K562 (cell line): Measurements from ENCODE around the gene ACAP2. TPM values are rescaled to one million over a fixed set of nuclear protein-coding genes. Genes with fewer than 3 reads are reported as not detected.

Source experiments
- ATAC-seq: fragments of 200-7000 bp; cut with Tn5 transposase; 3 replicates; pipeline ENCODE4 v1.9.1; 2020; ENCODE audit warnings: moderate library complexity
- BruUV-seq: library from RNA; stranded (reverse); fragments of 400-500 nt; replicated peaks from 2 replicates; lab custom pipeline; 2021; lab: Mats Ljungman, UMichigan
- CTCF ChIA-PET: fragments of 300-600 bp; formaldehyde crosslinking; extraction: SDS; loops from one replicate; lab custom pipeline; 2021; ENCODE audit warnings: low intra/inter-chr PET ratio; lab: Yijun Ruan, JAX
- POLR2A ChIA-PET: fragments of 300-600, 350-650 bp; sonication (Branson Sonifier 250); formaldehyde crosslinking; extraction: SDS; loops from one replicate; lab custom pipeline; 2021; ENCODE audit warnings: antibody characterized with exemption, inconsistent platforms; lab: Yijun Ruan, JAX
- DNase-seq, 4 experiments: peaks; one replicate each; pipeline versions ENCODE4 v3.0.0 to v3.0.0-alpha.2; 2011 to 2018; ENCODE audit warnings: low spot score in 3 of 4, mixed read lengths in 3 of 4; ENCODE audit errors: extremely low read depth in 1 of 4
- FAIRE-seq: peaks from 2 replicates; lab custom pipeline; 2011; peaks lifted over from hg19 to GRCh38; lab: Jason Lieb, UNC
- H2AFZ ChIP-seq: 2 replicates; pipeline ENCODE4 v1.6.0; 2011; ENCODE audit warnings: low read depth, low read length, control low read depth, inconsistent platforms
- H3K27ac ChIP-seq: fragments of 200-600 bp; 3 replicates; pipeline ENCODE4 v1.8.0; 2011; ENCODE audit warnings: low read depth, mild to moderate bottlenecking, control low read depth, inconsistent platforms, low read length, moderate library complexity, mixed read lengths; ENCODE audit errors: extremely low read depth
- H3K27me3 ChIP-seq, 2 experiments: fragments of 300-600 bp in 1 of 2; 2 replicates in 1 of 2; 3 replicates in 1 of 2; pipeline versions ENCODE4 v1.6.0 to v1.8.0; 2011; ENCODE audit warnings: inconsistent platforms in 2 of 2, low read length in 2 of 2, mild to moderate bottlenecking in 1 of 2, mixed read lengths in 1 of 2, moderate library complexity in 1 of 2; ENCODE audit not compliant: control insufficient read depth in 2 of 2, insufficient read depth in 2 of 2
- H3K36me3 ChIP-seq: fragments of 300-600 bp; 3 replicates; pipeline ENCODE4 v1.8.0; 2011; ENCODE audit warnings: mild to moderate bottlenecking, low read length, inconsistent platforms; ENCODE audit not compliant: control insufficient read depth, insufficient read depth
- H3K4me1 ChIP-seq, 2 experiments: fragments of 200-600 bp in 1 of 2; replicated peaks in 1 of 2; 2 replicates in 1 of 2; 3 replicates in 1 of 2; pipeline versions ENCODE4 v1.5.1 to v1.8.0; 2011; ENCODE audit warnings: inconsistent platforms in 2 of 2, low read length in 2 of 2, mild to moderate bottlenecking in 1 of 2, mixed read lengths in 1 of 2, moderate library complexity in 1 of 2; ENCODE audit not compliant: control insufficient read depth in 2 of 2, insufficient read depth in 2 of 2
- H3K4me2 ChIP-seq: 2 replicates; pipeline ENCODE4 v1.6.1; 2011; ENCODE audit warnings: low read length, control low read depth, inconsistent platforms, mixed read lengths; ENCODE audit not compliant: insufficient read depth
- H3K4me3 ChIP-seq: fragments of 200-600 bp; sonication (generic), shearing (Covaris generic); 2 replicates; pipeline ENCODE4 v1.5.1; 2016; ENCODE audit warnings: control low read depth, inconsistent platforms
- H3K79me2 ChIP-seq: fragments of 200-600 bp; 3 replicates; pipeline ENCODE4 v1.8.0; 2011; ENCODE audit warnings: low read length, inconsistent platforms; ENCODE audit not compliant: control insufficient read depth, insufficient read depth
- H3K9ac ChIP-seq, 2 experiments: 2 replicates each; pipeline versions ENCODE4 v1.6.0 to v1.6.1; 2011; ENCODE audit warnings: low read depth in 2 of 2, low read length in 2 of 2, control low read depth in 1 of 2, inconsistent platforms in 1 of 2, mild to moderate bottlenecking in 1 of 2, mixed read lengths in 1 of 2; ENCODE audit not compliant: insufficient read depth in 1 of 2
- H3K9me1 ChIP-seq: one replicate; pipeline ENCODE4 v1.6.0; 2011; ENCODE audit warnings: inconsistent platforms, mild to moderate bottlenecking, low read length, moderate library complexity; ENCODE audit not compliant: control insufficient read depth, insufficient read depth
- H3K9me3 ChIP-seq: replicated peaks from 2 replicates; pipeline ENCODE4 v1.5.1; 2011; ENCODE audit warnings: low read depth, low read length, inconsistent platforms; ENCODE audit not compliant: control insufficient read depth, insufficient read depth
- H4K20me1 ChIP-seq: replicated peaks from 2 replicates; pipeline ENCODE4 v1.6.1; 2011; ENCODE audit warnings: low read length, inconsistent platforms, mixed read lengths; ENCODE audit not compliant: control insufficient read depth, insufficient read depth
- ATF4 ChIP-seq: fragments of 450-650 bp; formaldehyde crosslinking; IDR thresholded peaks from 2 replicates; pipeline ENCODE4 v1.4.0; 2022; ENCODE audit warnings: mild to moderate bottlenecking, moderate library complexity
- BRF1 ChIP-seq: IDR thresholded peaks from 3 replicates; pipeline ENCODE4 v1.6.1; 2011; ENCODE audit warnings: borderline replicate concordance, mild to moderate bottlenecking; ENCODE audit not compliant: insufficient read length; ENCODE audit errors: extremely low read depth
- CBX2 ChIP-seq: fragments of 200-600 bp; sonication (generic); IDR thresholded peaks from one replicate; pipeline ENCODE4 v1.6.1; 2012; ENCODE audit warnings: mild to moderate bottlenecking, low read length, inconsistent platforms; ENCODE audit not compliant: insufficient read depth, poor library complexity, severe bottlenecking
- CEBPG ChIP-seq, 3 experiments: fragments of 200-800 bp in 1 of 3; sonication (Bioruptor generic) in 1 of 3; sonication (generic) in 1 of 3; formaldehyde crosslinking in 1 of 3; IDR thresholded peaks in 2 of 3; conservative IDR thresholded peaks in 1 of 3; 2 replicates each; pipeline versions ENCODE4 v1.6.1 to v1.8.0; 2016 to 2022; ENCODE audit warnings: missing compliant biosample characterization in 2 of 3, missing genetic modification characterization in 2 of 3, mild to moderate bottlenecking in 1 of 3, missing genetic modification reagents in 1 of 3
- DMBX1 ChIP-seq: fragments of 250-450 bp; sonication (Bioruptor Pico); IDR thresholded peaks from 2 replicates; pipeline ENCODE4 v1.8.0; 2022; ENCODE audit warnings: inconsistent platforms, mild to moderate bottlenecking, moderate library complexity, borderline replicate concordance
- EGR1 ChIP-seq: fragments of 450-650 bp; conservative IDR thresholded peaks from 2 replicates; pipeline ENCODE4 v1.6.1; 2017; ENCODE audit warnings: mild to moderate bottlenecking
- FOXM1 ChIP-seq, 2 experiments: fragments of 450-650 bp in 1 of 2; sonication (generic) in 1 of 2; formaldehyde crosslinking in 1 of 2; IDR thresholded peaks; 2 replicates each; pipeline versions ENCODE4 v1.6.1 to v1.9.0; 2017 to 2022; ENCODE audit warnings: low read depth in 2 of 2, mild to moderate bottlenecking in 2 of 2, missing genetic modification reagents in 1 of 2, moderate library complexity in 1 of 2
- NCOR1 ChIP-seq: fragments of 450-650 bp; IDR thresholded peaks from 2 replicates; pipeline ENCODE4 v1.6.1; 2016; ENCODE audit warnings: mild to moderate bottlenecking, moderate library complexity
- POLR2H ChIP-seq: IDR thresholded peaks from 2 replicates; pipeline ENCODE4 v1.6.1; 2016; ENCODE audit warnings: missing genetic modification characterization, low read depth, mild to moderate bottlenecking, control low read depth, missing compliant biosample characterization, moderate library complexity
- PRMT5 ChIP-seq: sonication (generic); formaldehyde crosslinking; IDR thresholded peaks from 2 replicates; pipeline ENCODE4 v1.5.0; 2020; ENCODE audit warnings: missing genetic modification reagents
- RBM25 ChIP-seq: fragments of 200-400 bp; formaldehyde crosslinking; IDR thresholded peaks from 2 replicates; pipeline ENCODE4 v1.6.1; 2018; ENCODE audit warnings: low read length, low read depth, moderate library complexity; ENCODE audit not compliant: severe bottlenecking
- ZNF592 ChIP-seq: fragments of 450-650 bp; IDR thresholded peaks from 2 replicates; pipeline ENCODE4 v1.6.1; 2017; ENCODE audit warnings: antibody characterized with exemption, mild to moderate bottlenecking
- ZSCAN32 ChIP-seq: fragments of 450-650 bp; formaldehyde crosslinking; IDR thresholded peaks from 2 replicates; pipeline ENCODE4 v1.4.0; 2020; ENCODE audit warnings: mild to moderate bottlenecking, moderate library complexity
- WGBS: fragments of 100-300 bp; shearing (Covaris generic); methylation state at CpG from one replicate; pipeline ENCODE4 v1.1.6; 2016; ENCODE audit warnings: low coverage, mixed read lengths; ENCODE audit not compliant: insufficient coverage; ENCODE audit errors: missing lambda C conversion rate; 5-methylcytosine and 5-hydroxymethylcytosine counted together
- in situ Hi-C: fragments of 300-500 bp; cut with MboI; formaldehyde crosslinking; loops from 4 replicates; pipeline ENCODE4 v1.15.0; 2018; ENCODE audit warnings: inconsistent platforms, mixed read lengths
- intact Hi-C: fragments of 100-400 bp; cut with micrococcal nuclease; formaldehyde crosslinking; loops from 2 replicates; pipeline ENCODE4 v1.14.2; 2022
- polyA plus RNA-seq, 8 experiments: library from polyadenylated mRNA; depleted of rRNA in 4 of 8; stranded (reverse) in 5 of 8; unstranded in 3 of 8; fragments of >200 nt; fragmentation: Nextera tagmentation in 2 of 8; fragmentation: Illumina TruSeq in 1 of 8; extraction: Ambion mirVana in 2 of 8; extraction: Trizol in 1 of 8; gene quantifications; 2 replicates each; pipeline versions ENCODE4 v1.2.1 to v1.2.3, GENCODE V29; 2011 to 2014; ENCODE audit warnings: inconsistent platforms in 1 of 8, missing spikeins in 1 of 8
- total RNA-seq, 7 experiments: library from RNA; depleted of rRNA in 6 of 7; stranded (reverse); fragments of >200 nt in 6 of 7; fragmentation: Illumina TruSeq in 2 of 7; extraction: Trizol in 2 of 7; gene quantifications; 2 replicates each; pipeline versions ENCODE4 v1.2.1 to v1.2.3, GENCODE V29; 2011 to 2021; ENCODE audit warnings: low replicate concordance in 1 of 7
- TF ChIP-seq, protein P1 (sequence below): fragments of 450-650 bp; IDR thresholded peaks from 2 replicates; pipeline ENCODE4 v1.6.1; 2016; ENCODE audit warnings: missing biosample characterization, missing genetic modification characterization

The ACAP2 gene
- total and polyA plus RNA-seq, 9 of the 15 experiments (the other 6 are each of a cell fraction or from before 2014, with no cell fraction given), result 10.6 to 52.7 (median 34.4) TPM

GRCh38 chr3:195448205-195448875 lies 5.5 kb upstream of the ACAP2 start:
- in situ Hi-C loops (no loop called here), intact Hi-C loops (loop anchor here (10.0 kb wide), 1 partner anchor 76 kb away; no protein-coding TSS in a partner anchor)
- 44% methylated on average over 9 of the region's 12 CpGs for WGBS
- ChIA-PET CTCF (interaction anchor here (0.6 kb wide), 1 partner anchor 66 kb away, joined by 3 read pairs; no protein-coding TSS in a partner anchor), POLR2A (no interaction called here)
- Histone ChIP-seq H3K9me1 (no peaks in the 10 kb centered on the region), H3K4me2 (no peak overlapping the region), H3K9me3 (no peaks in the 10 kb centered on the region), H2AFZ (0 out of 2 replicates have a peak overlapping the region, but pooled peaks have one; percentile 26), H3K4me1 (peaks cover 16 to 19% of the 10 kb centered on the region in 2 experiments; a peak in 4 of 5 replicates), H3K4me3 (no peak overlapping the region), H3K36me3 (no peaks in the 10 kb centered on the region), H3K79me2 (no peaks in the 10 kb centered on the region), H3K27ac (no peak overlapping the region), H3K27me3 (no peaks in the 10 kb centered on the region), H3K9ac (no peak overlapping the region), H4K20me1 (no peaks in the 10 kb centered on the region)
- no peak for DNase-seq
- FAIRE-seq, result no peak
- no TSS peak for BruUV-seq
- peak; percentile 30 for ATAC-seq
- TF ChIP-seq, protein P1, sequence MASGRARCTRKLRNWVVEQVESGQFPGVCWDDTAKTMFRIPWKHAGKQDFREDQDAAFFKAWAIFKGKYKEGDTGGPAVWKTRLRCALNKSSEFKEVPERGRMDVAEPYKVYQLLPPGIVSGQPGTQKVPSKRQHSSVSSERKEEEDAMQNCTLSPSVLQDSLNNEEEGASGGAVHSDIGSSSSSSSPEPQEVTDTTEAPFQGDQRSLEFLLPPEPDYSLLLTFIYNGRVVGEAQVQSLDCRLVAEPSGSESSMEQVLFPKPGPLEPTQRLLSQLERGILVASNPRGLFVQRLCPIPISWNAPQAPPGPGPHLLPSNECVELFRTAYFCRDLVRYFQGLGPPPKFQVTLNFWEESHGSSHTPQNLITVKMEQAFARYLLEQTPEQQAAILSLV (tag), result peak; percentile 74; the same call in 1 of the 2 replicates
- TF ChIP-seq ZSCAN32 (CRISPR knock-in tag) (peak; percentile 42; the same call in 1 of the 2 replicates), DMBX1 (CRISPR knock-in tag) (peak; percentile 91; the same call in 1 of the 2 replicates), ATF4 (CRISPR knock-in tag) (peak; percentile 92), BRF1 (no peak), NCOR1 (no peak), POLR2H (tag) (peak; percentile 68), RBM25 (no peak), ZNF592 (peak; percentile 52; the same call in 1 of the 2 replicates), PRMT5 (CRISPR knock-in tag) (no peak), CEBPG (CRISPR knock-in tag; IDR thresholded peaks at IDR 0.05) (peak; percentile 97), CEBPG (tag; conservative IDR thresholded peaks at IDR 0.05 in 1 of 2, IDR thresholded peaks at IDR 0.05 in 1 of 2) (peak; percentile 59 to 96), EGR1 (no peak), CBX2 (no peak), FOXM1 (IDR thresholded peaks at IDR 0.05; ENCODE audit: low read depth) (no peak), FOXM1 (CRISPR knock-in tag; IDR thresholded peaks at IDR 0.05; ENCODE audit: low read depth) (no peak)
